H1 (cell line): Measurements from ENCODE around the gene PIGU. TPM values are rescaled to one million over a fixed set of nuclear protein-coding genes. Genes with fewer than 3 reads are reported as not detected.

Experiments used
- CTCF ChIA-PET: fragments of 300-600 bp; sonication (Branson Sonifier 250); formaldehyde crosslinking; loops from one replicate; lab custom pipeline; 2021; ENCODE audit not compliant: partially characterized antibody; lab: Charles Lee
- POLR2A ChIA-PET: fragments of 300-600 bp; sonication (Branson Sonifier 250); formaldehyde crosslinking; loops from one replicate; lab custom pipeline; 2021; ENCODE audit warnings: inconsistent platforms; ENCODE audit not compliant: partially characterized antibody; lab: Charles Lee
- DNase-seq, 2 experiments: peaks; one replicate each; pipeline versions ENCODE4 v3.0.0 to v3.0.0-alpha.2; 2010 to 2022; ENCODE audit warnings: low spot score in 2 of 2, low read depth in 1 of 2, mixed read lengths in 1 of 2
- FAIRE-seq: peaks from 2 replicates; lab custom pipeline; 2011; peaks lifted over from hg19 to GRCh38; lab: Jason Lieb, UNC
- H2AFZ ChIP-seq: 2 replicates; pipeline ENCODE4 v1.8.1; 2012; ENCODE audit warnings: low read length, inconsistent platforms
- H2AK5ac ChIP-seq: 2 replicates; pipeline ENCODE4 v1.6.1; 2013; ENCODE audit warnings: low read depth, low read length
- H2BK120ac ChIP-seq: replicated peaks from 2 replicates; pipeline ENCODE3; 2013; ENCODE audit warnings: low read depth, low read length, inconsistent platforms
- H2BK12ac ChIP-seq: 2 replicates; pipeline ENCODE4 v1.6.1; 2013; ENCODE audit warnings: low read depth, low read length
- H2BK15ac ChIP-seq: 2 replicates; pipeline ENCODE4 v1.6.1; 2013; ENCODE audit warnings: low read length
- H2BK20ac ChIP-seq: 2 replicates; pipeline ENCODE4 v1.6.1; 2013; ENCODE audit warnings: low read length
- H2BK5ac ChIP-seq: 2 replicates; pipeline ENCODE4 v1.6.1; 2013; ENCODE audit warnings: low read depth, low read length
- H3K14ac ChIP-seq: 2 replicates; pipeline ENCODE4 v1.6.1; 2013; ENCODE audit warnings: inconsistent platforms; ENCODE audit not compliant: insufficient read length
- H3K18ac ChIP-seq: 2 replicates; pipeline ENCODE4 v1.6.1; 2013; ENCODE audit warnings: low read length; ENCODE audit errors: extremely low read depth
- H3K23ac ChIP-seq: 2 replicates; pipeline ENCODE4 v1.6.1; 2013; ENCODE audit warnings: inconsistent platforms; ENCODE audit not compliant: insufficient read length
- H3K23me2 ChIP-seq: 2 replicates; pipeline ENCODE4 v1.6.1; 2013; ENCODE audit warnings: low read depth, low read length
- H3K27ac ChIP-seq: 2 replicates; pipeline ENCODE4 v1.6.1; 2011; ENCODE audit warnings: low read depth, low read length, inconsistent platforms
- H3K27me3 ChIP-seq, 4 experiments: replicated peaks in 1 of 4; 1 replicate in 1 of 4; 2 replicates in 3 of 4; pipeline versions ENCODE4 v1.6.1 to v1.8.1; 2011 to 2013; ENCODE audit warnings: low read length in 3 of 4, mild to moderate bottlenecking in 3 of 4, inconsistent platforms in 2 of 4, mixed read lengths in 2 of 4, moderate library complexity in 1 of 4; ENCODE audit not compliant: control insufficient read depth in 3 of 4, insufficient read depth in 3 of 4; ENCODE audit errors: extremely low read depth in 1 of 4
- H3K36me3 ChIP-seq, 4 experiments: 2 replicates each; pipeline versions ENCODE4 v1.6.1 to v1.8.1; 2011 to 2013; ENCODE audit warnings: mild to moderate bottlenecking in 4 of 4, low read length in 3 of 4, moderate library complexity in 2 of 4, control low read depth in 1 of 4, inconsistent platforms in 1 of 4; ENCODE audit not compliant: insufficient read depth in 4 of 4, control insufficient read depth in 2 of 4
- H3K4ac ChIP-seq: replicated peaks from 2 replicates; pipeline ENCODE3; 2013; ENCODE audit warnings: low read length, low read depth, mixed read lengths, inconsistent platforms; ENCODE audit not compliant: insufficient read length
- H3K4me1 ChIP-seq, 4 experiments: replicated peaks in 1 of 4; 1 replicate in 1 of 4; 2 replicates in 3 of 4; pipeline versions ENCODE4 v1.6.1 to v1.8.1; 2011 to 2013; ENCODE audit warnings: low read length in 3 of 4, inconsistent platforms in 2 of 4, mixed read lengths in 1 of 4; ENCODE audit not compliant: insufficient read depth in 4 of 4, control insufficient read depth in 3 of 4
- H3K4me2 ChIP-seq, 2 experiments: 2 replicates each; pipeline versions ENCODE4 v1.6.1 to v1.8.1; 2011 to 2013; ENCODE audit warnings: low read depth in 2 of 2, low read length in 2 of 2, control low read depth in 1 of 2, inconsistent platforms in 1 of 2, mild to moderate bottlenecking in 1 of 2; ENCODE audit not compliant: insufficient read depth in 1 of 2
- H3K4me3 ChIP-seq, 4 experiments: fragments of 200-600, 300-600 bp in 1 of 4; sonication (generic), shearing (Covaris generic), sonication (Bioruptor Twin) in 1 of 4; 2 replicates each; pipeline versions ENCODE4 v1.5.1 to v1.8.1; 2011 to 2016; ENCODE audit warnings: low read length in 4 of 4, low read depth in 3 of 4, control low read depth in 2 of 4, inconsistent platforms in 2 of 4, mild to moderate bottlenecking in 2 of 4, mixed read lengths in 1 of 4, moderate library complexity in 1 of 4; ENCODE audit not compliant: insufficient read depth in 2 of 4; ENCODE audit errors: extremely low read depth in 1 of 4
- H3K56ac ChIP-seq: replicated peaks from 2 replicates; pipeline ENCODE3; 2013; ENCODE audit warnings: low read depth, mild to moderate bottlenecking, mixed read lengths, low read length, inconsistent platforms; ENCODE audit not compliant: insufficient read length
- H3K79me1 ChIP-seq: 2 replicates; pipeline ENCODE4 v1.6.1; 2013; ENCODE audit warnings: low read depth, low read length, control low read depth
- H3K79me2 ChIP-seq, 2 experiments: 2 replicates each; pipeline versions ENCODE4 v1.6.1 to v1.8.1; 2012 to 2013; ENCODE audit warnings: low read length in 2 of 2, mild to moderate bottlenecking in 2 of 2, inconsistent platforms in 1 of 2; ENCODE audit not compliant: insufficient read depth in 2 of 2, control insufficient read depth in 1 of 2
- H3K9ac ChIP-seq, 4 experiments: replicated peaks in 1 of 4; 1 replicate in 1 of 4; 2 replicates in 3 of 4; pipeline versions ENCODE4 v1.6.1 to v1.8.1; 2011 to 2013; ENCODE audit warnings: low read depth in 3 of 4, low read length in 3 of 4, control low read depth in 2 of 4, mild to moderate bottlenecking in 2 of 4, moderate library complexity in 2 of 4, inconsistent platforms in 1 of 4; ENCODE audit errors: extremely low read depth in 1 of 4
- H3K9me3 ChIP-seq, 2 experiments: 2 replicates each; pipeline versions ENCODE4 v1.6.1 to v1.8.1; 2012 to 2013; ENCODE audit warnings: mild to moderate bottlenecking in 2 of 2, moderate library complexity in 2 of 2, control low read depth in 1 of 2, inconsistent platforms in 1 of 2, low read depth in 1 of 2, low read length in 1 of 2, mixed read lengths in 1 of 2; ENCODE audit not compliant: insufficient read depth in 2 of 2
- H4K20me1 ChIP-seq, 2 experiments: replicated peaks in 1 of 2; 2 replicates each; pipeline versions ENCODE3 to v1.8.1; 2011 to 2013; ENCODE audit warnings: inconsistent platforms in 2 of 2, low read length in 2 of 2, mild to moderate bottlenecking in 1 of 2; ENCODE audit not compliant: insufficient read depth in 2 of 2, control insufficient read depth in 1 of 2
- H4K5ac ChIP-seq: 2 replicates; pipeline ENCODE4 v1.6.1; 2013; ENCODE audit warnings: low read length, low read depth, mixed read lengths, inconsistent platforms; ENCODE audit not compliant: insufficient read length
- H4K8ac ChIP-seq: 2 replicates; pipeline ENCODE4 v1.8.0; 2013; ENCODE audit warnings: mild to moderate bottlenecking, moderate library complexity, low read length, inconsistent platforms; ENCODE audit not compliant: insufficient read depth; ENCODE audit errors: extremely low read depth
- H4K91ac ChIP-seq: replicated peaks from 2 replicates; pipeline ENCODE3; 2013; ENCODE audit warnings: low read length, mixed read lengths, inconsistent platforms; ENCODE audit not compliant: insufficient read length
- ATF2 ChIP-seq: IDR thresholded peaks from 2 replicates; pipeline ENCODE4 v1.6.1; 2012; ENCODE audit warnings: low read length, inconsistent platforms
- KDM5A ChIP-seq: fragments of 200-600 bp; IDR thresholded peaks from 2 replicates; pipeline ENCODE4 v1.7.1; 2012; ENCODE audit warnings: mild to moderate bottlenecking, low read length, inconsistent platforms, mixed read lengths
- MAX ChIP-seq: IDR thresholded peaks from 2 replicates; pipeline ENCODE4 v1.6.1; 2012; ENCODE audit warnings: inconsistent platforms
- PHF8 ChIP-seq: fragments of 200-600 bp; sonication (generic); conservative IDR thresholded peaks from 2 replicates; pipeline ENCODE4 v1.7.1; 2012; ENCODE audit warnings: low read depth, mild to moderate bottlenecking, inconsistent platforms, low read length, moderate library complexity
- SAP30 ChIP-seq: fragments of 300-600 bp; sonication (generic); IDR thresholded peaks from 2 replicates; pipeline ENCODE4 v1.7.1; 2012; ENCODE audit warnings: low read length, moderate library complexity, mild to moderate bottlenecking, inconsistent platforms; ENCODE audit not compliant: insufficient read depth, insufficient replicate concordance
- SP2 ChIP-seq: IDR thresholded peaks from 2 replicates; pipeline ENCODE4 v1.6.1; 2012; ENCODE audit warnings: mild to moderate bottlenecking, low read length, inconsistent platforms
- SUZ12 ChIP-seq: fragments of 200-600 bp; sonication (generic); IDR thresholded peaks from 2 replicates; pipeline ENCODE4 v1.6.1; 2012; ENCODE audit warnings: mild to moderate bottlenecking, inconsistent platforms, low read length, moderate library complexity, mixed read lengths
- YY1 ChIP-seq: IDR thresholded peaks from 2 replicates; pipeline ENCODE4 v1.6.1; 2011; ENCODE audit warnings: low read depth, mild to moderate bottlenecking, low read length
- ZNF274 ChIP-seq: IDR thresholded peaks from 2 replicates; pipeline ENCODE4 v1.7.0; 2012; ENCODE audit warnings: low read length, borderline replicate concordance; ENCODE audit errors: extremely low read depth
- WGBS, 2 experiments: shearing (Covaris generic) in 1 of 2; methylation state at CpG; one replicate each; pipeline versions ENCODE4 v1.1.6 to v1.1.7; 2013 to 2015; ENCODE audit warnings: low lambda C conversion rate in 2 of 2, mixed read lengths in 2 of 2, inconsistent platforms in 1 of 2, low coverage in 1 of 2, missing lambda C conversion rate in 1 of 2; ENCODE audit not compliant: insufficient replicate concordance in 2 of 2, insufficient coverage in 1 of 2, insufficient read length in 1 of 2; ENCODE audit errors: extremely low coverage in 1 of 2, missing lambda C conversion rate in 1 of 2; 5-methylcytosine and 5-hydroxymethylcytosine counted together
- polyA plus RNA-seq, 7 experiments: library from polyadenylated mRNA; depleted of rRNA in 3 of 7; stranded (reverse) in 5 of 7; unstranded in 2 of 7; fragments of >200 nt in 5 of 7; fragments of 200-250 nt in 2 of 7; gene quantifications; 1 replicate in 5 of 7; 2 replicates in 1 of 7; 4 replicates in 1 of 7; pipeline versions ENCODE4 v1.2.1 to v1.2.3, GENCODE V29; 2011 to 2013; ENCODE audit warnings: missing spikeins in 2 of 7, mixed read lengths in 2 of 7
- total RNA-seq: library from RNA; stranded (reverse); fragmentation: NEBNext Ultra II Directional; extraction: Animal tissue kit (Norgen Biotek cat#: 25700); gene quantifications from 2 replicates; pipeline ENCODE4 v1.2.1, GENCODE V29; 2021

Gene PIGU
- total and polyA plus RNA-seq, 2 of the 8 experiments (the other 6 are each of a cell fraction or from before 2014, with no cell fraction given), result 28.3 to 117 TPM

- no peak for FAIRE-seq
- no peak for TF ChIP-seq YY1
- no peak for TF ChIP-seq MAX
- no peak for TF ChIP-seq KDM5A
- no peak for TF ChIP-seq SUZ12
- no peak for TF ChIP-seq SP2
- no peak for TF ChIP-seq PHF8
- TF ChIP-seq SAP30, result no peak
- no peak for TF ChIP-seq ATF2
- TF ChIP-seq ZNF274, result no peak
These were observed 30.3 kb upstream of the PIGU start for GRCh38 chr20:34706912-34707784.

More at GRCh38 chr20:34706912-34707784, 30.3 kb upstream of the PIGU start:
- Histone ChIP-seq H3K56ac (no peak overlapping the region), H4K20me1 (peaks cover 2 to 6% of the 10 kb centered on the region in 2 experiments), H3K23ac (no peak overlapping the region), H2BK120ac (no peak overlapping the region), H2AK5ac (no peak overlapping the region), H3K4me2 (no peak overlapping the region), H2BK20ac (no peak overlapping the region), H3K79me2 (no peaks in the 10 kb centered on the region), H3K79me1 (no peaks in the 10 kb centered on the region), H3K9me3 (no peaks in the 10 kb centered on the region), H3K27me3 (peaks cover 9 to 40% (median 33%) of the 10 kb centered on the region in 4 experiments), H4K5ac (no peak overlapping the region), H3K23me2 (peaks cover 15% of the 10 kb centered on the region; the same call in 1 of the 2 replicates), H3K4me1 (peaks cover 0 to 11% (median 7%) of the 10 kb centered on the region in 4 experiments; a peak in 5 of 7 replicates), H4K91ac (no peak overlapping the region), H4K8ac (no peak overlapping the region), H3K18ac (no peak overlapping the region), H2BK12ac (no peak overlapping the region), H3K27ac (no peak overlapping the region), H3K9ac (no peak overlapping the region), H2BK15ac (no peak overlapping the region; the same call in 1 of the 2 replicates), H3K4ac (no peak overlapping the region), H2AFZ (no peak overlapping the region), H3K36me3 (no peaks in the 10 kb centered on the region), H3K4me3 (no peak overlapping the region), H2BK5ac (no peak overlapping the region), H3K14ac (no peak overlapping the region)
- no peak for DNase-seq
- POLR2A ChIA-PET, result interaction anchor here (0.6 to 1.7 kb wide), 3 partner anchors 20 to 404 kb away, joined by 3 to 7 read pairs (median 3); partner anchors contain the start of genes AHCY and MAP1LC3A
- CTCF ChIA-PET, result interaction anchor here (0.6 to 6.5 kb wide), 25 partner anchors 9 to 787 kb away, joined by 3 to 48 read pairs (median 4); partner anchors contain the start of gene PIGU
- WGBS, 2 experiments, result 82% methylated on average over 3 of the region's 3 CpGs; no CpG with 5 or more reads in 1 of the 2 experiments
